ENCODE results near the gene SSTR4.

SSTR4 gene

DNA sequence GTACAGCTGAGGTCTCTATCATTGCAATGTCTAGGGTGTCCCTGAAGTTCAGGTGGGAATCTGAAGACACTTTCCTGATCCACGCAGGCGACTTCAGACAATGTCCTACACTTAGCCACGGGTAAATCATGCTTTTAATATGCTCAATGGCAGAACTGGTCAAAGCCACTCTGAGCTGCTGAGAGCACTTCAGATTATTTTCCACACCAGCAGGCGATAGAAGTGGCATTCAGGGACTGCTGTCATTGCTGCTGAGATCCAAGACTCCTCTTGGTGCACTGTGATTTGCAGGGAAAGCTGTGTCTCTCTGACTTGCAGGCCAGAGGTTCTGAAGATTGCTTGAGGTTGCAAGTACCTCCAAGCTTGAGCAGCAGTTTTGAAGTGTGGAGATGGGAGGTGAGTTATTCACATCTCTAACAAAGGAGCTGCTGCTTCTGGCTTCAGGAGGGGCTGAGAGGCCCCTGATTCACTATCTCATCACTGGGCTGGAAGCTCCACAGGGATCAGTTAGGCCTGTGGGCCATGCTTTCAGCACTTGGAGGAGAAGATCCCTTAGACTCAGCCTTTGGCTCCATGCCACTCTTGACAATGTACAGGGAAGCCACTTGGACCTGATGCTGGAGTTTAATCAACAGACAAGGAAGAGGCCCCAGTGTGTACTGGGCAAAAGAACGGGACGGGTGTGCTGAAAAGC lies 2.9 kb upstream of the SSTR4 start:
- FAIRE-seq (no peak), DNase-seq (ENCODE audit: insufficient read length) (no peak)
- TF ChIP-seq POLR2A (IDR thresholded peaks at IDR 0.05; ENCODE audit: low read depth, low read length), result no peak
- no peak for TF ChIP-seq TAF1 (IDR thresholded peaks at IDR 0.05; ENCODE audit: borderline replicate concordance, low read depth, low read length)
- no peak for TF ChIP-seq POLR2AphosphoS5 (IDR thresholded peaks at IDR 0.05; ENCODE audit: low read depth, low read length)

DNA sequence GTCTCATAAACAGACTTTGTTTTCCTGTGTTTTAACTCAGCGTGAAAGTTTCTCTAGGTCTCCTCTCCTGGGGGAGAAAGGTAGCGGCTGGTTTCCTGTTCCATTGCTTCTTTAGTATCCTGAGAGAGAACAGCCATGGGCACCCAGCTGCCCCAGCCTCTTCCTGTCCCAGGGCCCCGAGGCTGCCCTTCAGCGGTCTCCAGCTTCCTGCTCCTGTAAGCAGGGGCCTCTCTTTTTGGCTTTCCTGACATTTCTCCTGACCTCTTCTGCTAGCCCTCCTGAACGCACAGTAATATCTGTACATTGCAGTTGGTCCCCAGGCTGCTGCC lies 2.4 kb upstream of the SSTR4 start:
- DNase-seq (ENCODE audit: insufficient read length) (no peak), FAIRE-seq (no peak)
- TF ChIP-seq POLR2A (IDR thresholded peaks at IDR 0.05; ENCODE audit: low read depth, low read length), result no peak
- no peak for TF ChIP-seq POLR2AphosphoS5 (IDR thresholded peaks at IDR 0.05; ENCODE audit: low read depth, low read length)
- no peak for TF ChIP-seq TAF1 (IDR thresholded peaks at IDR 0.05; ENCODE audit: borderline replicate concordance, low read depth, low read length)

DNA sequence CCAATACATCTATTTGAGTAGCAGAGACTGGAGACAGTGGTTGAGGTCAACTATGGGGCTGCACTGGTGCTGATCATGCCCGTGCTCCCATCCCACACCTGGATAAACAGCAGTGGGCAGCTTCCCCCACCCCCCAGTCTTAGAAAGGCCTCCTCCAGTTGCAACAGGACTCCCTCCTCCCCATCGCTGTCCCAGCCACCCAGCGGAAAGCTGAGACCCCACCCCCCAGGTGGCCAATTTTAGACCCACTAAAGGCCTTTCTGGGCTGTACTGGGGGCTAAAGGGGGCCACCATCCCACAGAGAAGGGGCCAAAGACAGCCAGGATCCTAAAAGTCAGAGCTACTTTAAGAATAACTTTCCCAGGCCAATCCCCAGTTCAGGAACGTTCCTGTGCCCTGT lies 1.2 kb upstream of the SSTR4 start:
- TF ChIP-seq POLR2AphosphoS5 (IDR thresholded peaks at IDR 0.05; ENCODE audit: low read depth, low read length), result no peak
- FAIRE-seq, result no peak
- DNase-seq (ENCODE audit: insufficient read length), result no peak

DNA sequence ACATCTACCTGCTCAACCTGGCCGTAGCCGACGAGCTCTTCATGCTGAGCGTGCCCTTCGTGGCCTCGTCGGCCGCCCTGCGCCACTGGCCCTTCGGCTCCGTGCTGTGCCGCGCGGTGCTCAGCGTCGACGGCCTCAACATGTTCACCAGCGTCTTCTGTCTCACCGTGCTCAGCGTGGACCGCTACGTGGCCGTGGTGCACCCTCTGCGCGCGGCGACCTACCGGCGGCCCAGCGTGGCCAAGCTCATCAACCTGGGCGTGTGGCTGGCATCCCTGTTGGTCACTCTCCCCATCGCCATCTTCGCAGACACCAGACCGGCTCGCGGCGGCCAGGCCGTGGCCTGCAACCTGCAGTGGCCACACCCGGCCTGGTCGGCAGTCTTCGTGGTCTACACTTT lies 619 bp downstream of the SSTR4 start:
- TF ChIP-seq POLR2A (IDR thresholded peaks at IDR 0.05; ENCODE audit: low read depth, low read length) (no peak), POLR2AphosphoS5 (IDR thresholded peaks at IDR 0.05; ENCODE audit: low read depth, low read length) (no peak), TAF1 (IDR thresholded peaks at IDR 0.05; ENCODE audit: borderline replicate concordance, low read depth, low read length) (no peak)
- FAIRE-seq (no peak), DNase-seq (ENCODE audit: insufficient read length) (no peak)

DNA sequence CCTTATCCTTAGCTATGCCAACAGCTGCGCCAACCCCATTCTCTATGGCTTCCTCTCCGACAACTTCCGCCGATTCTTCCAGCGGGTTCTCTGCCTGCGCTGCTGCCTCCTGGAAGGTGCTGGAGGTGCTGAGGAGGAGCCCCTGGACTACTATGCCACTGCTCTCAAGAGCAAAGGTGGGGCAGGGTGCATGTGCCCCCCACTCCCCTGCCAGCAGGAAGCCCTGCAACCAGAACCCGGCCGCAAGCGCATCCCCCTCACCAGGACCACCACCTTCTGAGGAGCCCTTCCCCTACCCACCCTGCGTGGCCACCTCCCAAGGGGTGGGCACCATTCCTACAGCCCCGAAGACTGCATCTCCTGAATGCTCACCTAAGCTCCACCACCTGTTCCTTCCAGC lies 1.3 kb downstream of the SSTR4 start:
- DNase-seq (ENCODE audit: insufficient read length) (no peak), FAIRE-seq (no peak)
- TF ChIP-seq POLR2A (IDR thresholded peaks at IDR 0.05; ENCODE audit: low read depth, low read length), result no peak
- no peak for TF ChIP-seq TAF1 (IDR thresholded peaks at IDR 0.05; ENCODE audit: borderline replicate concordance, low read depth, low read length)

DNA sequence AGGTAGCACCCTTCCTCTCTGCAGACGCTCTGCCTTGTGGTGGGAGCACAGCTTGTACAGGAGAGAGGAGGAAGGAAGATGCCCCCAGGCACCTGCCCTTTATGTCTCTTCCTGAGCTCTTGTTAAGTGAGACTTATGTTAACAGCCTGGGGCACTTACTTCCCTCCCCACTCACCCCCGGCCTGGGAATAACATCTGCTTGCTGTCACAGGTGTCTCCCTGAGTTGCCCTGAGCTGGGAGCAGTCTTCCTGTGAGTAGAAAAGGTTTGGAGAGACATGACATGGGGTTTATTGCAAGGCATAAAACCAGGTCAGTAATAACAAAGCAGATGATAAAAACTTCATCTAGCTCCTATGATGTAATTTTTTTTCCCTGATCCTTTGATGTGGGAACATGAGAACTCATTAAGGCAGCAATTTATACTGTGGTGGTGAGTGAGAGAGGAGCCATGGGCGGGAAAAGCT lies 1.9 kb downstream of the SSTR4 start:
- TF ChIP-seq TAF1 (IDR thresholded peaks at IDR 0.05; ENCODE audit: borderline replicate concordance, low read depth, low read length) (no peak), POLR2AphosphoS5 (IDR thresholded peaks at IDR 0.05; ENCODE audit: low read depth, low read length) (no peak), POLR2A (IDR thresholded peaks at IDR 0.05; ENCODE audit: low read depth, low read length) (no peak)
- DNase-seq (ENCODE audit: insufficient read length), result no peak
- FAIRE-seq, result no peak

DNA sequence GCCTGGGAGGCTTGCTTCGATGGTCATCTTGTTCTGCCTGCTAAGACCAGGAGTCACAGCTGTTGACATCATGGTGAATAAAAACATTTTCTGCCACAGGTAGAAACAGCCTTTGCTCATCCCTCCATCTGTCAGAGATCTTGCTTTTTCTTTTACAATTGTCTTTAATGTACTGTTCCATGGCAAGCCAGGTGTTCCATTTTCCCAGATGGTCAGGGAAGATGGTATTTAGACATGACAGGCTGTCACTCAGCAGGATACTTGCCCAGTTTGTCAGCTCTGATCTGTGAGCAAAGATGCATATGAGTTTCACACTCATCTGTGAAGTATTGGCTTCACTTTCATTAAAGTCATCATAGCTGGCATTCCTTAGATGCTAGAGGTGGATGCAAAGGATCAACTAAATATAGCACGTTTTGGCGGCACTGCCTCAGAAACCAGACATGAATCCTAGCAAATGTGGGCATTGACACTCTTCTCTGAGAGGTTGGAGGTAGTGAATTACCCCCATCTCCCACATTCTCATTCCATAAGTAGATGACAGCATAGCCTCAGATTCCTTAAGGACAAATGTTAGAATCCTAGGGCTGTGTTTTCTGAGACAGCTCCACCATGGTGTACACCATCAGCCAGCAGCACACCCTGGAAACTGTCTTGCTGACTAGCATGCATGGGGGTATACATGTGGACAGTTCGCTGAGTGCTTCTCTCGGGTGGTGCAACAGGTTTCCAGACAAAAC lies 4.2 kb downstream of the SSTR4 start:
- FAIRE-seq (no peak), DNase-seq (ENCODE audit: insufficient read length) (no peak)
- TF ChIP-seq POLR2A (IDR thresholded peaks at IDR 0.05; ENCODE audit: low read depth, low read length) (no peak), TAF1 (IDR thresholded peaks at IDR 0.05; ENCODE audit: borderline replicate concordance, low read depth, low read length) (no peak), POLR2AphosphoS5 (IDR thresholded peaks at IDR 0.05; ENCODE audit: low read depth, low read length) (no peak)

DNA sequence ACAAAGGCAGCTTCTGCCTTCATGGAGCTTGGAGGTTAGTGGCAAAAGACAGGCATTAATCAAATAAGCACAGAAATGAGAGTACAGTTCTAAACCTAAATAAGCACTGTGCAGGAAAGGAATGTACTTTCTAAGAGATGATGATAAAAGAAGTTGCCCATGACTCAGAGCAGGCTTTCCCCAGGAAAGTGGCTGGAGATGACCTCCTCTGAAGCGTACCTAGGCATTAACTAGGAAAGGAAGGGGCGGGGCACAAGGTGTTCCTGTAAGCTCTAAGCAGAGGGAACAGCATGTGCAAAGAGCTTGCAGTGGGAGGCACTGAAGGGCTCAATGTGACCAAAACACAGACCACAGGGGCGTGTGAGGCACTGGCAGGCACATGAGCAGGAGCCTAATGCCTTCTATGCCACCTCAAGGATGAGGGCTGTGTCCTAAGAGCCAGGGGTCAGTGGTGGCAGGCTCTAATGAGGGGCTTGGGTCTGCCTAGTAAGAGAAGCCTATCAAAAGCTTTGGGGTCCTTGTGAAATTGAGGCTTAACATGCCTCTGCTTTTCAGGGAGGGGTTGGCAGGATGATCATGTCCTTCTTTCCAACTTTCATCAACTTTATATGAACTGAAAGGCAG lies 4.9 kb downstream of the SSTR4 start:
- TF ChIP-seq POLR2A (IDR thresholded peaks at IDR 0.05; ENCODE audit: low read depth, low read length), result no peak
- TF ChIP-seq TAF1 (IDR thresholded peaks at IDR 0.05; ENCODE audit: borderline replicate concordance, low read depth, low read length), result no peak
- no peak for TF ChIP-seq POLR2AphosphoS5 (IDR thresholded peaks at IDR 0.05; ENCODE audit: low read depth, low read length)
- DNase-seq (ENCODE audit: insufficient read length) (no peak), FAIRE-seq (no peak)

DNA sequence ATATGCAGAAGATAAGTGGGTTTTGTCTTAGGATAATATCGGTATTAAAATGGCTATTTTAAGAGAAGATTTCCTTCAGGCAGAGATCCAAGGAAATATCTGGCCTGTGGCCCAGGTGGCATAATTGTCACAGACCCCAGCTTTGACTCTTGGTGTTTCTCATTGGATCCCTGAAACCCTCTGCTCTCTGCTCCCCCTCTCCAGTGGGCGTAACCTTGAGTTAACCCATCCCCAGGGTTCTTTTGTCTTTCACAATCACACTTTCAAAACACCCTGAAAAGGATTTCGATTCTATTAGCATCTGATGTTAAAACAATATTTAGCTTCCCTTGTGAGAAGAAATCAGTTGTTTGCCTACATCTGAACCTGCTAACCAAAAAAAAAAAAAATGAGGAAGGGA lies 7.2 kb downstream of the SSTR4 start:
- DNase-seq (ENCODE audit: insufficient read length) (no peak), FAIRE-seq (no peak)
- no peak for TF ChIP-seq POLR2A (IDR thresholded peaks at IDR 0.05; ENCODE audit: low read depth, low read length)
- TF ChIP-seq TAF1 (IDR thresholded peaks at IDR 0.05; ENCODE audit: borderline replicate concordance, low read depth, low read length), result no peak
- TF ChIP-seq POLR2AphosphoS5 (IDR thresholded peaks at IDR 0.05; ENCODE audit: low read depth, low read length), result no peak

DNA sequence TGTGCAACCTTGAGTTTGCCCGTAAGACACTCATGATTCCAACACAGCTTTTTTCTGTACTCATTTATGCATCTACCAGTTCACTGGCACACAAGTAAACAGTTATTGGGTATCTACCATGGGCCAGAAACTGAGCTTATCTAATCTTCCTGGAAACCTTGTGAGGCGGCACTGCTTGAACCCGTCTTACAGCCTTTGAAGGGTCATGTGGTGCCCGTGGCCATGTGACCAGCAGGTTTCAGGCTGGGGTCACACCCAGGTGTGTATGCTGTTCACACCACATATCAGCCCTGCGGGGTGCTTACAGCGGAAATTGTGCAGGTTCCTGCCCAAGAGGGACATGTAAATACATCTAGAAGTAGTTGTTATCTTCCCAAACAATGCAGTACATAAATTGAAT lies 8.3 kb downstream of the SSTR4 start:
- FAIRE-seq (no peak), DNase-seq (ENCODE audit: insufficient read length) (no peak)
- TF ChIP-seq POLR2AphosphoS5 (IDR thresholded peaks at IDR 0.05; ENCODE audit: low read depth, low read length), result no peak
- no peak for TF ChIP-seq TAF1 (IDR thresholded peaks at IDR 0.05; ENCODE audit: borderline replicate concordance, low read depth, low read length)
- TF ChIP-seq POLR2A (IDR thresholded peaks at IDR 0.05; ENCODE audit: low read depth, low read length), result no peak

DNA sequence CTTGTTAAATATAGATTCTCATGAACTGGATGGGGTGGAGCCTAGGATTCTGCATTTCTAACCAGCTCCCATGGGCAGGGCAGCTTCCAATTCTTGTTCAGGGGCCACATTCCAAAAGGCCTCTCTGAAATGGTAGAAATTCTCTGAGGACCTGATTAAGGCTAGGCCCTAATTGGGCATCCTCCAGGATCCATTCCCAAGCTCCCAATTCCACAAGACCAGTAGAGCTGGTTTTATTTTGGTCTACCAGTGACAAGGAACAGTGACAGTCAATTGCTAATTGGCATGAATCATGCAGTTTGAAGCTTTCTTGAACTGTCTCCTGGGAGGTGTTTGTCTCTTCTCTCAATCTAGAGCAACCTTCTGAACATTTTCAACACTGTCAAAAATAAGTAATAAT lies 11.3 kb downstream of the SSTR4 start:
- DNase-seq (ENCODE audit: insufficient read length) (no peak), FAIRE-seq (no peak)
- TF ChIP-seq POLR2AphosphoS5 (IDR thresholded peaks at IDR 0.05; ENCODE audit: low read depth, low read length), result no peak
- no peak for TF ChIP-seq POLR2A (IDR thresholded peaks at IDR 0.05; ENCODE audit: low read depth, low read length)
- TF ChIP-seq TAF1 (IDR thresholded peaks at IDR 0.05; ENCODE audit: borderline replicate concordance, low read depth, low read length), result no peak
